ENCODE measurements around the gene ZNF674. TPM values are rescaled to one million over a fixed set of nuclear protein-coding genes. Genes with fewer than 3 reads are reported as not detected.

The ZNF674 gene
- total and polyA plus RNA-seq, 2 donors (not counting 3 experiments of a cell fraction or from before 2014, with no cell fraction given) = 2.5 to 6.7 TPM

- TF ChIP-seq FOS (IDR thresholded peaks at IDR 0.05; ENCODE audit: borderline replicate concordance, insufficient read depth, low read length) = no peak
- TF ChIP-seq MAX (IDR thresholded peaks at IDR 0.05; ENCODE audit: insufficient read depth, insufficient read length) = no peak
- no peak for TF ChIP-seq MYC (IDR thresholded peaks at IDR 0.05; ENCODE audit: low read depth, low read length)
- Histone ChIP-seq H3K4me3 (replicated peaks in 1 of 3; ENCODE audit: insufficient read depth in 1 of 3, low read depth in 1 of 3, low read length in 3 of 3) (no peak overlapping the region), H3K27me3 (ENCODE audit: control insufficient read depth in 2 of 2, insufficient read depth in 2 of 2, low read length in 2 of 2) (no peaks in the 10 kb centered on the region), H3K79me2 (ENCODE audit: control insufficient read depth, insufficient read depth, low read length) (no peaks in the 10 kb centered on the region), H3K36me3 (ENCODE audit: control insufficient read depth in 2 of 2, extremely low read depth in 1 of 2, insufficient read depth in 2 of 2, low read length in 2 of 2) (no peaks in the 10 kb centered on the region), H4K20me1 (replicated peaks; ENCODE audit: control insufficient read depth, extremely low read depth, insufficient read depth, low read length) (no peaks in the 10 kb centered on the region), H3K27ac (ENCODE audit: insufficient read depth, low read depth, low read length) (no peak overlapping the region), H2AFZ (ENCODE audit: low read depth, low read length) (no peak overlapping the region), H3K9me1 (replicated peaks; ENCODE audit: control insufficient read depth, extremely low read depth, insufficient read depth, low read length) (no peaks in the 10 kb centered on the region), H3K9ac (replicated peaks; ENCODE audit: extremely low read depth, insufficient read depth, low read length) (no peak overlapping the region), H3K9me3 (replicated peaks; ENCODE audit: control insufficient read depth, insufficient read depth, low read length) (no peaks in the 10 kb centered on the region), H3K4me1 (ENCODE audit: control insufficient read depth, extremely low read depth, insufficient read depth, low read length) (peaks cover 6% of the 10 kb centered on the region), H3K4me2 (ENCODE audit: insufficient read depth, low read length) (no peak overlapping the region)
- no TSS peak for BruUV-seq (replicated peaks)
- ChIA-PET CTCF (interaction anchor here (0.8 to 1.6 kb wide), 2 partner anchors 73 to 117 kb away, joined by 3 to 7 read pairs; no protein-coding TSS in a partner anchor), POLR2A (no interaction called here)
- intact Hi-C loops (cut with micrococcal nuclease) = loop anchor here (10.0 kb wide), 1 partner anchor 225 kb away; no protein-coding TSS in a partner anchor
- dilution Hi-C loops (cut with MboI; ENCODE audit: extremely low pct_ligation_motif_present, low sequenced_read_pairs) = no loop called here
- DNase-seq (ENCODE audit: low read depth, low spot score) (no peak), FAIRE-seq (no peak)
Measured at GRCh38 chrX:46569621-46570020, 24.4 kb upstream of the ZNF674 start.

- POLR2A ChIA-PET = no interaction called here
- DNase-seq (ENCODE audit: low read depth, low spot score) = no peak
- H3K27me3 ChIP-seq (ENCODE audit: control insufficient read depth in 2 of 2, insufficient read depth in 2 of 2, low read length in 2 of 2) = no peaks in the 10 kb centered on the region
- intact Hi-C loops (cut with micrococcal nuclease) (no loop called here), dilution Hi-C loops (cut with MboI; ENCODE audit: extremely low pct_ligation_motif_present, low sequenced_read_pairs) (no loop called here)
- no peaks in the 10 kb centered on the region for H3K36me3 ChIP-seq (ENCODE audit: control insufficient read depth in 2 of 2, extremely low read depth in 1 of 2, insufficient read depth in 2 of 2, low read length in 2 of 2)
- no peak overlapping the region for H3K4me2 ChIP-seq (ENCODE audit: insufficient read depth, low read length)
- H3K27ac ChIP-seq (ENCODE audit: insufficient read depth, low read depth, low read length) = no peak overlapping the region
- BruUV-seq (replicated peaks) = no TSS peak
- TF ChIP-seq POLR2AphosphoS5 (IDR thresholded peaks at IDR 0.05; ENCODE audit: insufficient read depth, low read depth, low read length) (no peak), MAX (IDR thresholded peaks at IDR 0.05; ENCODE audit: insufficient read depth, insufficient read length) (no peak), EZH2 (IDR thresholded peaks at IDR 0.05; ENCODE audit: borderline replicate concordance, low read depth, low read length, severe bottlenecking) (no peak), GATA2 (IDR thresholded peaks at IDR 0.05; ENCODE audit: insufficient read depth, insufficient read length, low read depth, low read length) (no peak), FOS (IDR thresholded peaks at IDR 0.05; ENCODE audit: borderline replicate concordance, insufficient read depth, low read length) (no peak), POLR2A (IDR thresholded peaks at IDR 0.05; ENCODE audit: low read depth, low read length) (no peak), MYC (IDR thresholded peaks at IDR 0.05; ENCODE audit: low read depth, low read length) (no peak), JUN (IDR thresholded peaks at IDR 0.05; ENCODE audit: borderline replicate concordance, insufficient read depth, insufficient read length, low read depth) (no peak), CTCF (IDR thresholded peaks at IDR 0.05; ENCODE audit: extremely low read depth in 1 of 2, insufficient read depth in 1 of 2, low read depth in 1 of 2, low read length in 2 of 2) (no peak)
- H3K79me2 ChIP-seq (ENCODE audit: control insufficient read depth, insufficient read depth, low read length) = no peaks in the 10 kb centered on the region
- CTCF ChIA-PET = interaction anchor here (1.0 kb wide), 1 partner anchor 12 kb away, joined by 4 read pairs; no protein-coding TSS in a partner anchor
- H3K9me1 ChIP-seq (replicated peaks; ENCODE audit: control insufficient read depth, extremely low read depth, insufficient read depth, low read length) = no peaks in the 10 kb centered on the region
- no peaks in the 10 kb centered on the region for H3K9me3 ChIP-seq (replicated peaks; ENCODE audit: control insufficient read depth, insufficient read depth, low read length)
- no peak for FAIRE-seq
- no peaks in the 10 kb centered on the region for H3K4me1 ChIP-seq (ENCODE audit: control insufficient read depth, extremely low read depth, insufficient read depth, low read length)
- no peak overlapping the region for H2AFZ ChIP-seq (ENCODE audit: low read depth, low read length)
- H4K20me1 ChIP-seq (replicated peaks; ENCODE audit: control insufficient read depth, extremely low read depth, insufficient read depth, low read length) = no peaks in the 10 kb centered on the region
- H3K9ac ChIP-seq (replicated peaks; ENCODE audit: extremely low read depth, insufficient read depth, low read length) = no peak overlapping the region
- H3K4me3 ChIP-seq (replicated peaks in 1 of 3; ENCODE audit: insufficient read depth in 1 of 3, low read depth in 1 of 3, low read length in 3 of 3) = no peak overlapping the region
Measured at GRCh38 chrX:46567388-46567787, 22.2 kb upstream of the ZNF674 start.

Measured in endothelial cell of umbilical vein (primary cell).